Testis (tissue), 2 donors: Measurements from ENCODE around the gene YJU2.
"Not testable (repeated sequence)": the region's sequence is repeated elsewhere in the genome, so short reads cannot be mapped to it uniquely, and the experiment has no call there.

ENCODE experiments used
- POLR2A ChIP-seq: fragments of 450-650 bp; IDR thresholded peaks from one replicate; pipeline ENCODE4 v1.6.1; 2017; ENCODE audit warnings: antibody characterized with exemption, mild to moderate bottlenecking, moderate library complexity
- TF ChIP-seq, protein P1 (sequence below), 3 experiments: fragments of 450-650 bp in 2 of 3; fragments of 200-600 bp in 1 of 3; sonication (generic) in 1 of 3; IDR thresholded peaks; one replicate each; pipeline ENCODE4 v1.5.1; 2016 to 2019; ENCODE audit warnings: antibody characterized with exemption in 3 of 3, mild to moderate bottlenecking in 2 of 3, moderate library complexity in 1 of 3

DNA sequence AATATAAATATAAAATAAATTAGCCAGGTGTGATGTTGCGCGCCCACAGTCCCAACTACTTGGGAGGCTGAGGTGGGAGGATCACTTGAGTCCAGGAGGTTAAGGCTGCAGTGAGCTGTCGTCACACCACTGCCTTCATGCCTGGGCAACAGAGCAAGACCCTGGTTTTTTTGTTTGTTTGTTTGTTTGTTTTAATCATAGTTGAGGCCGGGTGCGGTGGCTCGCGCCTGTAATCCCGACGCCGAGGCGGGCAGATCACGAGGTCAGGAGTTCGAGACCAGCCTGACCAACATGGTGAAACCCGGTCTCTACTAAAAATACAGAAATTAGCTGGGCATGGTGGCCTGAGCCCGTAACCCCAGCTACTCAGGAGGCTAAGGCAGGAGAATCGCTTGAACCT is 9.4 kb upstream of the YJU2 start:
- TF ChIP-seq, protein P1, sequence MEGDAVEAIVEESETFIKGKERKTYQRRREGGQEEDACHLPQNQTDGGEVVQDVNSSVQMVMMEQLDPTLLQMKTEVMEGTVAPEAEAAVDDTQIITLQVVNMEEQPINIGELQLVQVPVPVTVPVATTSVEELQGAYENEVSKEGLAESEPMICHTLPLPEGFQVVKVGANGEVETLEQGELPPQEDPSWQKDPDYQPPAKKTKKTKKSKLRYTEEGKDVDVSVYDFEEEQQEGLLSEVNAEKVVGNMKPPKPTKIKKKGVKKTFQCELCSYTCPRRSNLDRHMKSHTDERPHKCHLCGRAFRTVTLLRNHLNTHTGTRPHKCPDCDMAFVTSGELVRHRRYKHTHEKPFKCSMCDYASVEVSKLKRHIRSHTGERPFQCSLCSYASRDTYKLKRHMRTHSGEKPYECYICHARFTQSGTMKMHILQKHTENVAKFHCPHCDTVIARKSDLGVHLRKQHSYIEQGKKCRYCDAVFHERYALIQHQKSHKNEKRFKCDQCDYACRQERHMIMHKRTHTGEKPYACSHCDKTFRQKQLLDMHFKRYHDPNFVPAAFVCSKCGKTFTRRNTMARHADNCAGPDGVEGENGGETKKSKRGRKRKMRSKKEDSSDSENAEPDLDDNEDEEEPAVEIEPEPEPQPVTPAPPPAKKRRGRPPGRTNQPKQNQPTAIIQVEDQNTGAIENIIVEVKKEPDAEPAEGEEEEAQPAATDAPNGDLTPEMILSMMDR (IDR thresholded peaks at IDR 0.05): not testable (repeated sequence)
- TF ChIP-seq POLR2A: not testable (repeated sequence)
